Neural progenitor cell (in vitro differentiated cells): ENCODE measurements around the gene ASB4. TPM values are rescaled to one million over a fixed set of nuclear protein-coding genes. Genes with fewer than 3 reads are reported as not detected.

Experiments
- DNase-seq: peaks from one replicate; pipeline ENCODE4 v3.0.0-alpha.2; 2016; ENCODE audit warnings: low spot score
- H2AFZ ChIP-seq: fragments of 200-600 bp; sonication (generic); replicated peaks from 2 replicates; pipeline ENCODE4 v1.6.1; 2016; ENCODE audit warnings: antibody characterized with exemption
- H3F3A ChIP-seq: fragments of 200-600 bp; sonication (generic); 2 replicates; pipeline ENCODE4 v1.6.1; 2016; ENCODE audit warnings: antibody characterized with exemption, low read depth
- H3K27ac ChIP-seq: fragments of 200-600 bp; sonication (generic); 2 replicates; pipeline ENCODE4 v1.5.1; 2016; ENCODE audit warnings: mild to moderate bottlenecking
- H3K27me3 ChIP-seq: fragments of 200-600 bp; sonication (generic); 2 replicates; pipeline ENCODE4 v1.6.1; 2016; ENCODE audit warnings: mild to moderate bottlenecking, moderate library complexity
- H3K36me3 ChIP-seq: fragments of 200-600 bp; sonication (generic); 2 replicates; pipeline ENCODE4 v1.5.1; 2016
- H3K4me1 ChIP-seq: fragments of 200-600 bp; sonication (generic); 2 replicates; pipeline ENCODE4 v1.6.1; 2016; ENCODE audit warnings: mixed run types
- H3K4me2 ChIP-seq: fragments of 200-600 bp; sonication (generic); 2 replicates; pipeline ENCODE4 v1.6.1; 2016
- H3K4me3 ChIP-seq: fragments of 200-600 bp; sonication (generic); 2 replicates; pipeline ENCODE4 v1.5.1; 2016
- H3K79me2 ChIP-seq: fragments of 200-600 bp; sonication (generic); 2 replicates; pipeline ENCODE4 v1.6.1; 2016; ENCODE audit warnings: low read depth
- H3K9ac ChIP-seq: fragments of 200-600 bp; sonication (generic); 2 replicates; pipeline ENCODE4 v1.6.1; 2016
- H3K9me3 ChIP-seq: fragments of 200-600 bp; sonication (generic); 2 replicates; pipeline ENCODE4 v1.5.1; 2016; ENCODE audit warnings: low read depth
- H4K20me1 ChIP-seq: fragments of 200-600 bp; sonication (generic); 2 replicates; pipeline ENCODE4 v1.6.1; 2016; ENCODE audit warnings: low read depth
- H3K27ac Mint-ChIP-seq: 3 replicates; pipeline ENCODE4 v1.8.0; 2021; ENCODE audit warnings: mixed read lengths
- H3K27me3 Mint-ChIP-seq: 2 replicates; pipeline ENCODE4 v1.8.0; 2022; ENCODE audit warnings: low read depth, mild to moderate bottlenecking, inconsistent platforms, moderate library complexity, mixed read lengths; ENCODE audit not compliant: insufficient read depth
- H3K36me3 Mint-ChIP-seq: 3 replicates; pipeline ENCODE4 v1.8.0; 2021; ENCODE audit warnings: mixed read lengths
- H3K4me1 Mint-ChIP-seq: 3 replicates; pipeline ENCODE4 v1.8.0; 2021; ENCODE audit warnings: mixed read lengths
- H3K4me3 Mint-ChIP-seq: 3 replicates; pipeline ENCODE4 v1.8.0; 2021; ENCODE audit warnings: mild to moderate bottlenecking, moderate library complexity, mixed read lengths
- H3K9me3 Mint-ChIP-seq: 3 replicates; pipeline ENCODE4 v1.8.0; 2020; ENCODE audit warnings: mixed read lengths
- EZH2 ChIP-seq: fragments of 200-600 bp; sonication (generic); IDR thresholded peaks from 2 replicates; pipeline ENCODE4 v1.6.1; 2017; ENCODE audit warnings: antibody characterized with exemption, mild to moderate bottlenecking, moderate library complexity
- EZH2phosphoT487 ChIP-seq: fragments of 200-600 bp; sonication (generic); IDR thresholded peaks from 2 replicates; pipeline ENCODE4 v1.6.1; 2017; ENCODE audit warnings: antibody characterized with exemption
- total RNA-seq: library from RNA; depleted of rRNA; stranded (reverse); fragments of >200 nt; gene quantifications from 2 replicates; pipeline ENCODE4 v1.2.3, GENCODE V29; 2015; ENCODE audit warnings: low replicate concordance
- TF ChIP-seq, protein P1 (sequence below): fragments of 200-600 bp; sonication (generic); IDR thresholded peaks from 2 replicates; pipeline ENCODE4 v1.5.1; 2017; ENCODE audit warnings: antibody characterized with exemption, mild to moderate bottlenecking

The ASB4 gene
- total RNA-seq, 1 donor from 2014 or later: not detected

DNA sequence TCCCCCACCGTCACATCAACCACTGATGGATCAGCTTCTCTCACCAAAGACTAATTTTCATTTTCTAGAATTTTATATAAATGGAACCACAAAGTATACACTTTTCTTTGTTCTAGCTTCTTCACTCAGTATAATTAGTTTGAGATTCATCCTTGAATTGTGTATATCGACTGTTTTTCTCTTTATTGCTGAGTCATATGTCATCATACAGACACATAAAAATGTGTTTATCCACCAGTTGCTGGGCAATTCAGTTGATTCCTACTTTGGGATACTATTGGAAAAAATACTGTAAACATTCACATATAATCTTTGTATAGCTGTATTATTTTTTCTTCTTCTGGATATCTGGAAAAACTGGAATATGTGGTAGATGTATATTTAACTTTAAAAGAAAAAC is 84.0 kb downstream of the ASB4 start:
- Mint-ChIP-seq H3K27me3 (no peaks in the 10 kb centered on the region), H3K9me3 (peaks cover 2% of the 10 kb centered on the region), H3K4me3 (no peak overlapping the region), H3K36me3 (no peaks in the 10 kb centered on the region), H3K27ac (no peak overlapping the region), H3K4me1 (no peaks in the 10 kb centered on the region)
- Histone ChIP-seq H3K79me2 (no peaks in the 10 kb centered on the region), H3K4me1 (no peaks in the 10 kb centered on the region), H3K9me3 (no peaks in the 10 kb centered on the region), H2AFZ (no peak overlapping the region), H3K4me3 (no peak overlapping the region), H3F3A (no peaks in the 10 kb centered on the region), H4K20me1 (no peaks in the 10 kb centered on the region), H3K36me3 (no peaks in the 10 kb centered on the region), H3K9ac (no peak overlapping the region), H3K4me2 (no peak overlapping the region), H3K27ac (no peak overlapping the region), H3K27me3 (no peaks in the 10 kb centered on the region)
- no peak for DNase-seq
- TF ChIP-seq, protein P1, sequence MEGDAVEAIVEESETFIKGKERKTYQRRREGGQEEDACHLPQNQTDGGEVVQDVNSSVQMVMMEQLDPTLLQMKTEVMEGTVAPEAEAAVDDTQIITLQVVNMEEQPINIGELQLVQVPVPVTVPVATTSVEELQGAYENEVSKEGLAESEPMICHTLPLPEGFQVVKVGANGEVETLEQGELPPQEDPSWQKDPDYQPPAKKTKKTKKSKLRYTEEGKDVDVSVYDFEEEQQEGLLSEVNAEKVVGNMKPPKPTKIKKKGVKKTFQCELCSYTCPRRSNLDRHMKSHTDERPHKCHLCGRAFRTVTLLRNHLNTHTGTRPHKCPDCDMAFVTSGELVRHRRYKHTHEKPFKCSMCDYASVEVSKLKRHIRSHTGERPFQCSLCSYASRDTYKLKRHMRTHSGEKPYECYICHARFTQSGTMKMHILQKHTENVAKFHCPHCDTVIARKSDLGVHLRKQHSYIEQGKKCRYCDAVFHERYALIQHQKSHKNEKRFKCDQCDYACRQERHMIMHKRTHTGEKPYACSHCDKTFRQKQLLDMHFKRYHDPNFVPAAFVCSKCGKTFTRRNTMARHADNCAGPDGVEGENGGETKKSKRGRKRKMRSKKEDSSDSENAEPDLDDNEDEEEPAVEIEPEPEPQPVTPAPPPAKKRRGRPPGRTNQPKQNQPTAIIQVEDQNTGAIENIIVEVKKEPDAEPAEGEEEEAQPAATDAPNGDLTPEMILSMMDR: no peak
- no peak for TF ChIP-seq EZH2
- no peak for TF ChIP-seq EZH2phosphoT487

DNA sequence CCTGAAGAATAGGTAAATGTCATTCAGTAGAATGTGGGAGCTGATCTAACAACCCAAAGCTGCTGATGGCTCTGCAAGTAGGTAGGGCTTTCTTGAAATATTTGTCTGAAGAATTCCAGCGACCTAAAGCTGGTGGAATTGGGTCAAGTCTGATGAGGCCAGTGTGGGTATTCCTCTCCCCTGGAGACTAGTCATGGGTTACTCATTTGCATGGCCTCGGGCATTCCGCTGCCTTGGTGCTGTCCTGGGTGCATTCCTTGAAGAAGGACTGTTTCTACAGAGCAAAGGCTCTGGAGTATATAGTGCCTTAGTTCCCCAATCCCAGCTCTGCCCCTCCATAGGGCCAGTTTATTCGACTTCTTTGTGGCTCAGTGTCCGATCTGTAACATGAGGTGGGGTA is 91.4 kb downstream of the ASB4 start:
- Histone ChIP-seq H3K4me3 (no peak overlapping the region), H3K79me2 (no peaks in the 10 kb centered on the region)
- TF ChIP-seq, protein P1: no peak
- TF ChIP-seq EZH2phosphoT487 (no peak), EZH2 (no peak)

DNA sequence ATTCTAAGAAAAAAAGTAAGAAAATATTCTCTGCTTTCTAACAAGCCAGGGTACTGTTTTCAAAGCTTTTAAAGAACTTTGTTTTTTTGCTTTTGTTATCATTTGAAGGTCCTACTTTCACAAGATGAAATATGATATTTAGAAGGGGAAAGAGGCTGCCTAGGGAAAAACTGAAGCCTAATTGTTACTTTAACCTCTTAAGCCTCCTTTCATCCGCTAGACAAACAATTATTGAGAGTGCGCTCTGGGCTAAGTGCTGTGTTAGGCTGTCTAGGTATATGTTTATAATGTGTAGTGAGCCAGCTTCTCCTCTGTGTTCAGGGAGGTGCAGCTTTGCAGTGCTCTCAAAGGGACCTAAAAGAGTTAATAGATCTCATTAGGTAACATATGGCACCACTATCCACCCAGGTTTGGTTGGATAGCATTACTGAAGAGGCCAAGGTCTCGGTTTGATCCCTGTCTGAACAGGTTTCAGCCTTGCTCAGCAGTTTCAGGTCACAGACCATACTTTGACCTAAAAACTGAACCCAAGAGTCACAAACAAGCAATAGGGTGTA is 92.6 kb downstream of the ASB4 start:
- Mint-ChIP-seq H3K9me3 (peaks cover 4% of the 10 kb centered on the region), H3K27ac (no peak overlapping the region), H3K36me3 (no peaks in the 10 kb centered on the region), H3K27me3 (no peaks in the 10 kb centered on the region), H3K4me1 (no peaks in the 10 kb centered on the region), H3K4me3 (no peak overlapping the region)
- no peak overlapping the region for H3K9ac ChIP-seq
- no peaks in the 10 kb centered on the region for H3K79me2 ChIP-seq
- no peaks in the 10 kb centered on the region for H3F3A ChIP-seq
- H3K4me2 ChIP-seq: no peak overlapping the region
- no peak for DNase-seq
- H3K4me1 ChIP-seq: no peaks in the 10 kb centered on the region
- H3K36me3 ChIP-seq: no peaks in the 10 kb centered on the region
- no peak overlapping the region for H3K27ac ChIP-seq
- H3K9me3 ChIP-seq: no peaks in the 10 kb centered on the region
- H3K4me3 ChIP-seq: no peak overlapping the region
- H3K27me3 ChIP-seq: no peaks in the 10 kb centered on the region
- H2AFZ ChIP-seq: no peak overlapping the region
- H4K20me1 ChIP-seq: no peaks in the 10 kb centered on the region
- TF ChIP-seq EZH2: no peak
- no peak for TF ChIP-seq EZH2phosphoT487
- TF ChIP-seq, protein P1: no peak

More for the DNA sequence above, 91.4 kb downstream of the ASB4 start:
- H3K9me3 ChIP-seq: no peaks in the 10 kb centered on the region
- H4K20me1 ChIP-seq: no peaks in the 10 kb centered on the region
- H3K9ac ChIP-seq: no peak overlapping the region
- Mint-ChIP-seq H3K4me1 (no peaks in the 10 kb centered on the region), H3K4me3 (no peak overlapping the region), H3K9me3 (peaks cover 7% of the 10 kb centered on the region), H3K36me3 (no peaks in the 10 kb centered on the region), H3K27ac (no peak overlapping the region), H3K27me3 (no peaks in the 10 kb centered on the region)
- no peak for DNase-seq
- no peak overlapping the region for H2AFZ ChIP-seq
- H3K27ac ChIP-seq: no peak overlapping the region
- H3K4me2 ChIP-seq: no peak overlapping the region
- no peaks in the 10 kb centered on the region for H3K27me3 ChIP-seq
- H3K4me1 ChIP-seq: no peaks in the 10 kb centered on the region
- H3F3A ChIP-seq: no peaks in the 10 kb centered on the region
- no peaks in the 10 kb centered on the region for H3K36me3 ChIP-seq
